HL-60/S4 treated with retinoic acid at 250 ng/mL for 4 days and 3 days (cell line): Measurements from ENCODE around the gene FGF1.

ENCODE experiments used
- in situ Hi-C: fragments of 300-500 bp; cut with MboI; formaldehyde crosslinking; loops from 2 replicates; pipeline ENCODE4 v1.7.0; 2022; ENCODE audit warnings: low sequenced_read_pairs

FGF1 gene

GRCh38 chr5:142697356-142698255 lies 11.7 kb upstream of the FGF1 start:
- in situ Hi-C loops = loop anchor here (5.0 to 25.0 kb wide), 2 partner anchors 90 to 535 kb away; no protein-coding TSS in a partner anchor

DNA sequence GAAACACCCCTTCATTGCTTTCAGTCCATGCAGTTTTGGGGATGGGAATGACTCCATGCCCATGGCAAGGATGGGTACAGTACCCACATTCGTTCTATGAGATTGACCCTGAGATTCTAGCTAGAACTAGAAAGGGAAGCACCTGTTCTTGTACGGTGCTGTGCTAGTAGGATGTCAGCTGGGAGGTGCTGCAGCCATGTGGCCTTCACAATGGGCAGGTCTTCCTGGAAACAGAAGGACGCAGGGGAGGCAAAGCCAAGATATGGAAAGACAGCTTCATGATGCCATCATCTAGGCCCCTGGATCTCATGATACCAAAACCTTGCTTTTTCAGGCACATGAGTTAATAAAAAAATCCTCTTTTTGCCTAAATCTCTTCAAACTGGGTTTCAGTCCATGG lies 10.5 kb upstream of the FGF1 start:
- in situ Hi-C loops = loop anchor here (5.0 to 25.0 kb wide), 2 partner anchors 89 to 534 kb away; no protein-coding TSS in a partner anchor

DNA sequence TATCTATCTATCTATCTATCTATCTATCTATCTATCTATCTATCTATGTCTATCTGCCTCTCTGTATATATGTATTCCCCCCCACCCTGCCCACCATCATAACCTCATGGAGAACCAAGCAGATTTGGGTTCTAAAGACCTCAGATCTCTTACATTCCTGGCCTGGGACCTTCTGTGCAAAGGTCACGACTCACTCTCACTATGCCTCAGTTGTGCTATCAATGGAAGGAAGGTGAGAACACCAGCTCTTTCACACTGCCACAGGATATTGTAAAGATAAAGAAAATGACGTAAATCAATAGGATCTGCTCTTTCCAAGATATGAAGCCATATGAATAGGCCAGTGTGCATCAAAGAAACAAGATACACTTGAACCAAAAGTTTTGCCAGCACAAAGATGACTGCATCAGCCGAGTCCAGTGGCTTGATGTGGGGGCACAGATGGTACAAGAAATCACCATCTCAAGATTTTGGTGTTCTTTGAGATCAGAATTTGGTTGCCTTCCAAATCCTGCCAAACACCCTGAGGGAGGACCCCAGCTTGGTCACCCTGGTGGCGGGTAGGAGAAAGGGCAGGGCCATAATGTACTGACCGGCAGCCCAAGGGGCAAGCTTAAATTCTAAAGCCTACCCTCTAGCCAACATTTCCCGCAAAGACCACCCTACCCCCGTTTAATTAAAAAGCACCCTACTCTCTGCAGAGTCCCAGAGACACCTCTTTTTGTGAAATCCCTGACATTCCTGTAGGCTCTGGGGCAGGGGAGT lies 8.4 kb upstream of the FGF1 start:
- in situ Hi-C loops = loop anchor here (25.0 kb wide), 1 partner anchor 532 kb away; no protein-coding TSS in a partner anchor

DNA sequence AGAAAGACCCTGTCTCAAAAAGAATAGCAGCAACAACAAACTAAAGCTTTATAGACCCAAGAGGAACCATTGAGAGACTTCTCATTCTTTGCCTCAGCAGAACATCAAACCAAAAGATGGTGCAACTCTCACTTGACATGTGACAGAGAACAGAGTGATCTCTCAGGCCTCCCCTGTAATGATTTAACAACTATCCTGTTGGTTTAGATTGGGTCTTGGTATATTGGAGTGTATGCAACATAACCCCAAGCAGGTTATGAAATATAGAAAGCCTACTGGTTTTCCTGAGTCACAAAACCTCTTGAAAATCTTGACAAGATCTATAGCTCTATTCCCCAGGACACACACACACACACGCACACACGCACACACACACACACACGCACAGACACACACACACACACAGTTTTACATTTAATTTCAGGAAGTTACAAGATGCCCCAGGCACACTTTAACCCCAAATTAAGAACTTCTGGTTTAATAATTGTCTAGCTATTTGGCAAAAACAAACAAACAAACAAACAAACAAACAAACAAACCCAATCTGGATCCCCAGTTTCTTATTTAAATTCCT lies 6.5 kb upstream of the FGF1 start:
- in situ Hi-C loops = loop anchor here (25.0 kb wide), 1 partner anchor 530 kb away; no protein-coding TSS in a partner anchor

- in situ Hi-C loops = loop anchor here (25.0 kb wide), 1 partner anchor 528 kb away; no protein-coding TSS in a partner anchor
Observed at GRCh38 chr5:142690667-142691066, 4.8 kb upstream of the FGF1 start.

DNA sequence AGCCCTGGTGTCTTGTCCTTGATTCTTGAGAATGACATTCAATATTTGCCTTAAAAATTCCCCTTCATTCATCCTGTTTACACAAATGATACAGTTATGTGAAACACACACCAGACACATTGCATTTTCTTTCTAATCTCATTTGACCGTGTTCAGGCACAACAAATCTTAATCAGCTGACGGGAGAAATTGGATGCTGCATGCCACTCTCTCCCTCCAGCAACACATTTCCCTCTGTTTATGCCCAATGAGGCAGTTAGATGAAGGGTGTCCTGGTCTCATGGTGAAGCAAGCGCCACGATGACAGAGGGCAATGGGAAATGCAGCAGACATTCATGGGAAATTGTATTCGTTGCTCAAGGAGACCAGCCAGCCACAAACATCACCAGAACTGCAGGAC lies 3.2 kb upstream of the FGF1 start:
- in situ Hi-C loops = loop anchor here (25.0 kb wide), 1 partner anchor 527 kb away; no protein-coding TSS in a partner anchor

- in situ Hi-C loops = loop anchor here (25.0 kb wide), 1 partner anchor 526 kb away; no protein-coding TSS in a partner anchor
Observed at GRCh38 chr5:142688281-142688989, 2.5 kb upstream of the FGF1 start.

DNA sequence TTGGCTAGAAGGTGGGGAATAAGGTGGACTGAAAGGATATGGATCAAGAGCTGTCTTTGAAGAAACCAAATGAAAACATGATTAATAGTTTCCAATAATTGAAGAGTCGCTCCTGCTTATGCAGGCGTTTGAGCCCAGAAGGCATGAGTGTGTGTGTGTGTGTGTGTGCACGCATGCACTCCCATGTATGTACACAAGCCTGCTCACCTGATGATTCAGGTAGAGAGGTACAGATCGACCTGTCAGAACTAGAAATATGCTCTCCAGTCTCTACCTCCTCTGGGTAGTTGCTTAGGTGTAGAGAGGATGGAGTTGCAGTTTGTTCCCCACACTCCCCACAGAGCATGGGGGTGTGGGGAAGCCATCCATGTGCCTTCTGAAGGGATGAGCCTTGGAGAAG lies 1.1 kb upstream of the FGF1 start:
- in situ Hi-C loops = loop anchor here (25.0 kb wide), 1 partner anchor 525 kb away; no protein-coding TSS in a partner anchor

GRCh38 chr5:142686210-142686734 lies 382 bp upstream of the FGF1 start:
- in situ Hi-C loops = loop anchor here (25.0 kb wide), 1 partner anchor 524 kb away; no protein-coding TSS in a partner anchor

GRCh38 chr5:142684508-142685041 lies 1.3 kb downstream of the FGF1 start:
- in situ Hi-C loops = loop anchor here (25.0 kb wide), 1 partner anchor 522 kb away; no protein-coding TSS in a partner anchor

DNA sequence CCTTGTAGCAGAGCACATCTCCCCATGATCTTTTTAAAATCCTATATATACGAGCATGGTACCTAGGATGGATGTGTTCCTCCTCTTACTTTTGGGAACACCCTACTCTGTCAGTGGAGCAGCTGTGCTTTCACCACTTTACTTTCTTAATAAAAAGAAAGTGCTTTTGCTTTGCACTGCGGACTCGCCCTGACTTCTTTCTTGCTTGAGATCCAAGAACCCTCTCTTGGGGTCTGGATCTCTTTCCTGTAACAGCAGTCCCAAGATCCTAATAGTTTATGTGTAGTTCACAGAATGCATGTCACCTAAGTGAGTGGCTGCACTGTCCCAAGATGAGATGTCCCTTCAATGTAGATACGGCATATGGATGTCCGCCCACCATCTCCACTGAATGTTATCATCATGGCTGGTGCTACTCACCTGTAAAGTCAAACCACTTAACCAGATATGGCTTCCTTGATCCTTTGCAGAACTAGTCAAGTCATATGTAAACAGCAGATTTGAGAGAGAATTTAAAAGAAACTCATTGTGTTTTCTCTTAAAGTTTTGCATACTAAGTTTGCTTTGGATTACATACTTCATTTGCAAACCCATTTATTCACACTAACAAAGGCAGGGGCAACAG lies 1.9 kb downstream of the FGF1 start:
- in situ Hi-C loops = loop anchor here (25.0 kb wide), 1 partner anchor 522 kb away; no protein-coding TSS in a partner anchor

DNA sequence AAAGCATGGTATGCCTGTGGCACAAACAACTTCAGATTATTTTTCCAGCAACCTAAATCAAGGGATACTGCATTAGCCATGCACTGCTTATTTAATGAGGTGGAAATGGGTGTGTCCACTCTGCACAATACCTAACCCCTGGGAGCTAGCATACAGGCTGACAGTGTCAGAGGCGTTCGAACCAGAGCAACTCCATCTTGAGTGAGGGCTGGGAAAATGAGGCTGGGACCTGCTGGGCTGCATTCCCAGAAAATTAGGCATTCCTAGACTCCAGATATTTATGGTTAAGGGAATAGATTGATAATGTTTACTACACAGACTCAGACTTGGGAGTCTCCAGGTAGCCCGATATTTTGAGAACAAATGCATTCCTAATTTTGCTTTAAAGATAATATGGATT lies 2.8 kb downstream of the FGF1 start:
- in situ Hi-C loops = loop anchor here (25.0 kb wide), 1 partner anchor 521 kb away; no protein-coding TSS in a partner anchor

- in situ Hi-C loops = loop anchor here (25.0 kb wide), 1 partner anchor 518 kb away; no protein-coding TSS in a partner anchor
Observed at GRCh38 chr5:142680605-142681259, 5.2 kb downstream of the FGF1 start.

DNA sequence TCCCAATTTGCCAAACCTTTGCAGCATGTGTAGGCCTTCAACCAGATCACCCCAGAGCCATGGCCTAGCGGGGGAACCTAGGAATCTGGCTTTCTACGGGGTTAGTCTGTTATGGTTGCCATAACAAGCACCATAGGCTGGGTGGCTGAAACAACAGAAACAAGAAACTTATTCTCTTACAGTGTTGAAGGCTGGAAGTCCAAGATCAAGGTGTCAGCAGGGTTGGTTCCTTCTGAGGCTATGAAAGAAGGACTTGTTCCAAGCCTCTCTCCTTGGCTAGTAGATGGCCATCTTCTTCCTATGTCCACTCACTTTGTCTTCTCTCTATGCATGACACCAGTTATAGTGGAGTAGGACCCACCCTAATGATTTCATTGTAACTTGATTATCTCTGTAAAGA lies 6.1 kb downstream of the FGF1 start:
- in situ Hi-C loops = loop anchor here (25.0 kb wide), 1 partner anchor 517 kb away; no protein-coding TSS in a partner anchor

DNA sequence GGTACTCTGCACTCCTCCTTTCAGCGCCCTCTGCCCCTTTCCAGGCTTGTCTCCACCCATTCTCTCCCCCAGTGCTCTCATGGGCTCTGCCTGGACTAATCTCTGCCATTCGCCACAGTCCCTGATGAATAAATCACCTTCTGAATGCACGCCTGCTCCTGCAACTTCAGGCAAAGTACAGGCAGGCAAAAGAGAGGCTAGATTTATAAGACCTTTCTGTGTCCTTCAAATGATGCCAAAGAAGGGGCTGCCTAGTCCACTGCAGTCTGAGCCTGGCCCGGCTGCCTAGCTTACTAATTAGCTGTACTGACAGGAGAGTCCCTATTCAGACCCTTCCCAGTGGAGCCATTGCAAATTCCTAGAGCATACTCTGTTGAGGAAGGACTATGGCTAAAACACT lies 7.4 kb downstream of the FGF1 start:
- in situ Hi-C loops = loop anchor here (25.0 kb wide), 1 partner anchor 516 kb away; no protein-coding TSS in a partner anchor

GRCh38 chr5:142677198-142677597 lies 8.7 kb downstream of the FGF1 start:
- in situ Hi-C loops = loop anchor here (25.0 kb wide), 1 partner anchor 515 kb away; no protein-coding TSS in a partner anchor

GRCh38 chr5:142676318-142676717 lies 9.6 kb downstream of the FGF1 start:
- in situ Hi-C loops = loop anchor here (25.0 kb wide), 1 partner anchor 514 kb away; no protein-coding TSS in a partner anchor
